ENCODE data around the gene INPP5J. TPM values are rescaled to one million over a fixed set of nuclear protein-coding genes. Genes with fewer than 3 reads are reported as not detected.

Gene INPP5J
- polyA plus RNA-seq, 1 donor from 2014 or later = 3.7 TPM

DNA sequence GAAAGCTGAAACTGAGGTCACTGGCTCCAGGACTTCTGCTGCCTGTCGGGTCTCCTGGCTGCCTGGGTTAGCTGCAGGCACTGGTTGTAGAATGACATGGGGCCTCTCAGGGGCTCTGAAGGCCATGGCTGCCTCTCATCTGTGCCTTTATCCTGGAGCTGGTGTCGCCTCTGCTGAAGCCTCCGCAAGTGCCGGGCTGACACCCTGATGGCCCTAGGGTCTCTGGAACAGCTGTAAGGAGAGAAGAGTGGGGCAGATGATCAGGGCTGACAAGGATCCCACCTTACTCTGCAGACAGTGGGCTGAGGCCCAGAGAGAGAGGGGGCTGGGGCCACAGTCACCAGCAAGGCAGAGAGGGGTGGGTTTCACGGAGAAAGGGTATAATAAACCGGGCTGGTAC lies 12.9 kb downstream of the INPP5J start:
- H4K20me1 ChIP-seq (ENCODE audit: insufficient read depth) = no peaks in the 10 kb centered on the region
- H3K79me2 ChIP-seq (replicated peaks; ENCODE audit: insufficient read depth, low read length) = no peaks in the 10 kb centered on the region
- TF ChIP-seq MXI1 (conservative IDR thresholded peaks at IDR 0.05; ENCODE audit: poor library complexity, severe bottlenecking) (no peak), EZH2 (IDR thresholded peaks at IDR 0.05; ENCODE audit: borderline replicate concordance, insufficient read depth, low read length, poor library complexity, severe bottlenecking) (no peak), REST (IDR thresholded peaks at IDR 0.05; ENCODE audit: borderline replicate concordance) (no peak), CTCF (IDR thresholded peaks at IDR 0.05; ENCODE audit: poor library complexity, severe bottlenecking) (no peak), TAF1 (IDR thresholded peaks at IDR 0.05; ENCODE audit: low read depth) (no peak), SMC3 (conservative IDR thresholded peaks at IDR 0.05; ENCODE audit: poor library complexity) (no peak), EP300 (conservative IDR thresholded peaks at IDR 0.05; ENCODE audit: poor library complexity, severe bottlenecking) (no peak), POLR2AphosphoS5 (IDR thresholded peaks at IDR 0.05) (no peak), RAD21 (conservative IDR thresholded peaks at IDR 0.05) (no peak)
- no peaks in the 10 kb centered on the region for H3K9me2 ChIP-seq (ENCODE audit: insufficient read depth, low read length)
- H2AFZ ChIP-seq (ENCODE audit: low read depth, low read length) = no peak overlapping the region
- H3K4me2 ChIP-seq (ENCODE audit: low read length) = no peak overlapping the region
- H3K4me3 ChIP-seq (ENCODE audit: low read length) = no peak overlapping the region
- no peaks in the 10 kb centered on the region for H3F3A ChIP-seq (ENCODE audit: insufficient read depth, low read length, poor library complexity, severe bottlenecking)
- no peak overlapping the region for H3K27ac ChIP-seq (ENCODE audit: low read length)
- H3K36me3 ChIP-seq (ENCODE audit: insufficient read depth, low read length) = no peaks in the 10 kb centered on the region
- H3K9me3 ChIP-seq (ENCODE audit: low read length) = no peaks in the 10 kb centered on the region
- no peaks in the 10 kb centered on the region for H3K27me3 ChIP-seq (ENCODE audit: insufficient read depth, low read depth, low read length)
- no peak overlapping the region for H3K9ac ChIP-seq (ENCODE audit: low read length)

DNA sequence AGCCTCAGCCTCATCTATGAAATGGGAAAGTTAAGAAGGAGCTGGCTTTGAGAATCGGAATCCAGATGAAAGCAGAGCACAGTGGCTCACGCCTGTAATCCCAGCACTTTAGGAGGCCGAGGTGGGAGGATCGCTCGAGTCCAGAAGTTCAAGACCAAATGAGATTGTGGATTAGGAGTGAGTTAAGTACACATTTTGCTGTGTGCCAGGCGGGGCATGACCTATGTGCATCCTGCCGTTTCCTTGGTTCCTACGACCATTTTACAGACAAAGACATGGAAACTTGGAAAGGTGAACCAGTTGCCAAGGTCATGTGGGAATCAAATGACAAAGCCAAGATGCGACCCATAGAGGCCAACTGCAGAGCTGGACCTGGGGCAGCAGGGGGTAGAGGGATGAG lies 13.4 kb downstream of the INPP5J start:
- no peaks in the 10 kb centered on the region for H3K79me2 ChIP-seq (replicated peaks; ENCODE audit: insufficient read depth, low read length)
- TF ChIP-seq REST (IDR thresholded peaks at IDR 0.05; ENCODE audit: borderline replicate concordance) = no peak
- no peak for TF ChIP-seq SMC3 (conservative IDR thresholded peaks at IDR 0.05; ENCODE audit: poor library complexity)
- no peak for TF ChIP-seq POLR2AphosphoS5 (IDR thresholded peaks at IDR 0.05)
- no peak for TF ChIP-seq CTCF (IDR thresholded peaks at IDR 0.05; ENCODE audit: poor library complexity, severe bottlenecking)
- no peak for TF ChIP-seq TAF1 (IDR thresholded peaks at IDR 0.05; ENCODE audit: low read depth)
- no peak for TF ChIP-seq MXI1 (conservative IDR thresholded peaks at IDR 0.05; ENCODE audit: poor library complexity, severe bottlenecking)
- no peak for TF ChIP-seq RAD21 (conservative IDR thresholded peaks at IDR 0.05)
- TF ChIP-seq EZH2 (IDR thresholded peaks at IDR 0.05; ENCODE audit: borderline replicate concordance, insufficient read depth, low read length, poor library complexity, severe bottlenecking) = no peak
- no peak for TF ChIP-seq EP300 (conservative IDR thresholded peaks at IDR 0.05; ENCODE audit: poor library complexity, severe bottlenecking)
- no peaks in the 10 kb centered on the region for H3K27me3 ChIP-seq (ENCODE audit: insufficient read depth, low read depth, low read length)
- no peak overlapping the region for H3K27ac ChIP-seq (ENCODE audit: low read length)
- H2AFZ ChIP-seq (ENCODE audit: low read depth, low read length) = no peak overlapping the region
- H3K36me3 ChIP-seq (ENCODE audit: insufficient read depth, low read length) = no peaks in the 10 kb centered on the region
- no peaks in the 10 kb centered on the region for H4K20me1 ChIP-seq (ENCODE audit: insufficient read depth)
- no peaks in the 10 kb centered on the region for H3F3A ChIP-seq (ENCODE audit: insufficient read depth, low read length, poor library complexity, severe bottlenecking)
- no peaks in the 10 kb centered on the region for H3K9me2 ChIP-seq (ENCODE audit: insufficient read depth, low read length)
- H3K9ac ChIP-seq (ENCODE audit: low read length) = no peak overlapping the region
- H3K4me2 ChIP-seq (ENCODE audit: low read length) = no peak overlapping the region
- H3K4me3 ChIP-seq (ENCODE audit: low read length) = no peak overlapping the region
- no peaks in the 10 kb centered on the region for H3K9me3 ChIP-seq (ENCODE audit: low read length)
